UCSD-AML1 (cell line): Measurements from ENCODE around the gene ANGPTL4.
"Not testable (repeated sequence)": the region's sequence is repeated elsewhere in the genome, so short reads cannot be mapped to it uniquely, and the experiment has no call there.

Source experiments
- DNase-seq: peaks from one replicate; lab custom pipeline; 2025; ENCODE audit not compliant: unreplicated experiment; lab: John Stamatoyannopoulos, UW

ANGPTL4 gene, protein sequence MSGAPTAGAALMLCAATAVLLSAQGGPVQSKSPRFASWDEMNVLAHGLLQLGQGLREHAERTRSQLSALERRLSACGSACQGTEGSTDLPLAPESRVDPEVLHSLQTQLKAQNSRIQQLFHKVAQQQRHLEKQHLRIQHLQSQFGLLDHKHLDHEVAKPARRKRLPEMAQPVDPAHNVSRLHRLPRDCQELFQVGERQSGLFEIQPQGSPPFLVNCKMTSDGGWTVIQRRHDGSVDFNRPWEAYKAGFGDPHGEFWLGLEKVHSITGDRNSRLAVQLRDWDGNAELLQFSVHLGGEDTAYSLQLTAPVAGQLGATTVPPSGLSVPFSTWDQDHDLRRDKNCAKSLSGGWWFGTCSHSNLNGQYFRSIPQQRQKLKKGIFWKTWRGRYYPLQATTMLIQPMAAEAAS

DNA sequence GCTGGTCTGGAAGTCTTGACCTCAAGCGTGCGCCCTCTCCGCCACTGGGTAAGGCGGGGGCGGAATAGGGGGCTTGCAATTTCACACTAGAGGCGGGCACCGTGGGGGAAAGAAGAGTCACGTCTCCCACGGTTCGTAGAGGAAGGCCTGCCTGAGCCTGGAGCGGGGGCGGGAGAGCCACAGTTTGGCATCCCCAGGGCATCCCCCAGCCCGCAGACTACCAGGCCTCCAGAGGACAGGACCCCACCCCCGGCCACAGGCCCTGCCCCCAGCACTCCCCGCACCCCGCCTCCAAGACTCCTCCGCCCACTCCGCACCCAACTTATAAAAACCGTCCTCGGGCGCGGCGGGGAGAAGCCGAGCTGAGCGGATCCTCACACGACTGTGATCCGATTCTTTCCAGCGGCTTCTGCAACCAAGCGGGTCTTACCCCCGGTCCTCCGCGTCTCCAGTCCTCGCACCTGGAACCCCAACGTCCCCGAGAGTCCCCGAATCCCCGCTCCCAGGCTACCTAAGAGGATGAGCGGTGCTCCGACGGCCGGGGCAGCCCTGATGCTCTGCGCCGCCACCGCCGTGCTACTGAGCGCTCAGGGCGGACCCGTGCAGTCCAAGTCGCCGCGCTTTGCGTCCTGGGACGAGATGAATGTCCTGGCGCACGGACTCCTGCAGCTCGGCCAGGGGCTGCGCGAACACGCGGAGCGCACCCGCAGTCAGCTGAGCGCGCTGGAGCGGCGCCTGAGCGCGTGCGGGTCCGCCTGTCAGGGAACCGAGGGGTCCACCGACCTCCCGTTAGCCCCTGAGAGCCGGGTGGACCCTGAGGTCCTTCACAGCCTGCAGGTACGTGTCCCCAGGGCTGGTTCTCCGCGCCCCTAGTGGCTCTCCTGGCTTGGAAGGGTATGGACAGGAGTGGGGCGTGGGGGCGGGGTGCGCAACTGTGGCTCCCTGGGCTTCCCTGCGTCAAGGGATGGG lies at the start of gene ANGPTL4:
ANGPTL4 (plus strand) TSS at position 353 of the 969 bp plus-strand sequence; CDS start at position 520, 167 bp downstream.
- peak; percentile 67 for DNase-seq

DNA sequence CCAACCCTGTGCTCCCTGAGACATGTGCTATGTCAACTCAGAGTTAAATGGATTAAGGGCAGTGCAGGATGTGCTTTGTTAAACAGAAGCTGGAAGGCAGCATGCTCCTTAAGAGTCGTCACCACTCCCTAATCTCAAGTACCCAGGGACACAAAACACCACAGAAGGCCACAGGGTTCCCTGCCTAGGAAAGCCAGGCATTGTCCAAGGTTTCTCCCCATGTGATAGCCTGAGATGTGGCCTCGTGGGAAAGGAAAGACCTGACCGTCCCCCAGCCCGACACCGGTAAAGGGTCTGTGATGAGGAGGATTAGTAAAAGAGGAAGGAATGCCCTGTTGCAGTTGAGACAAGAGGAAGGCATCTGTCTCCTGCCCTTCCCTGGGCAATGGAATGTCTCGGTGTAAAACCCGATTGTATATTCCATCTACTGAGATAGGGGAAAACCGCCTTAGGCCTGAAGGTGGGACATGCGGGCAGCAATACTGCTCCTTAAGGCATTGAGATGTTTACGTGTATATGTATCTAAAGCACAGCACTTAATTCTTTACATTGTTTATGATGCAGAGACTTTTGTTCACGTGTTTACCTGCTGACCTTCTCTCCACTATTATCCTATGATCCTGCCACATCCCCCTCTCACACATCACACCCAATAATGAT lies 48.8 kb upstream of the ANGPTL4 start:
- DNase-seq, result not testable (repeated sequence)

DNA sequence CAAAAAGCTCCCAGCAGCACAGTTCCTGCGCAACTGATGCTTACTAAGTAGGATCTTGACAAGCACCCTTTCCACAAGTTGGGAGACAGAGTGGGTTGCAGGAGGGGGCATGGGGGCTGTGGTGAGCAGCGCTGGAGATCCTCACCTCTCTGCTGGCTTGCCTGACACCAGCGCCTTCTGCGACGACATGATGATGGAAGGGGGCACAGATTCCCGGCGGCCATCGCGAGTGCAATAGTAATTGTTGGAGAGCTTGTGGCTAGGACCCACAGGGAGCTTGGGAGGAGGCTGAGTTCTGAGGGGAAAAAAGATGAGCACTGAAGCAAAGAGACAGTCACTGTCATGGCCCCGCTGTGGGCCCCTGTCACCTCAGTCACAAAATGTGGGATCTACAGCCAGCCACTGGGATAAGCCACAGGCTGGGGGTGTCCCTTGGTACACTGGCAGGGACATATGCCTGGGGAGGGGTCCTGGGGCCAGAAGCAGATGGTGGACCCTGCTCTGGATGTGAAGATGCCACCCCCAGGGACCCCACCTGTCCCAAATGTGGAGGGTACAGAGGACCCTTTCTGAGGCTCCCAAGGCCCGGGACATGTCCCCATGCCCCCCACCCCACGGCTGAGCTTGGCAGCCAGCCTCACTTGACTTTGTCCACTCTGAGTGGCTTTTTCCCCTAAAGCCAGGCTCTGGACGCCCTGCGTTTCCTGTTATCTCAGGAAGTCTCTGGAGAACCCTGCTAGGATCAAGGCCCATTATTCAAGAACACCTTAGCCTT lies 47.4 kb upstream of the ANGPTL4 start:
- no peak for DNase-seq

DNA sequence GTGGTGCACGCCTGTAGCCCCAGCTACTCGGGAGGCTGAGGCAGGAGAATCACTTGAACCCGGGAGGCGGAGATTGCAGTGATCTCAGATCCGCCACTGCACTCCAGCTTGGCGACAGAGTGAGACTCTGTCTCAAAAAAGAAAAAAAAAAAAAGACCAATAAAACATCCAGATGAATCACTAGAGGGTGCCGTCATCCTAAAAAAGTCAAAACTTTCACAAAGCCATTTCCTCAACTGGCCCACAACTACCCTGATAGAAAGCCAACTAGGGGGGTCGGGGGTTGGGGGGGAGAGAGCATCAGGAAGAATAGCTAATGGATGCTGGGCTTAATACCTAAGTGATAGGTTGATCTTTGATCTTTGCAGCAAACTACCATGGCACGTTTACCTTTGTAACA lies 45.1 kb upstream of the ANGPTL4 start:
- DNase-seq, result not testable (repeated sequence)

DNA sequence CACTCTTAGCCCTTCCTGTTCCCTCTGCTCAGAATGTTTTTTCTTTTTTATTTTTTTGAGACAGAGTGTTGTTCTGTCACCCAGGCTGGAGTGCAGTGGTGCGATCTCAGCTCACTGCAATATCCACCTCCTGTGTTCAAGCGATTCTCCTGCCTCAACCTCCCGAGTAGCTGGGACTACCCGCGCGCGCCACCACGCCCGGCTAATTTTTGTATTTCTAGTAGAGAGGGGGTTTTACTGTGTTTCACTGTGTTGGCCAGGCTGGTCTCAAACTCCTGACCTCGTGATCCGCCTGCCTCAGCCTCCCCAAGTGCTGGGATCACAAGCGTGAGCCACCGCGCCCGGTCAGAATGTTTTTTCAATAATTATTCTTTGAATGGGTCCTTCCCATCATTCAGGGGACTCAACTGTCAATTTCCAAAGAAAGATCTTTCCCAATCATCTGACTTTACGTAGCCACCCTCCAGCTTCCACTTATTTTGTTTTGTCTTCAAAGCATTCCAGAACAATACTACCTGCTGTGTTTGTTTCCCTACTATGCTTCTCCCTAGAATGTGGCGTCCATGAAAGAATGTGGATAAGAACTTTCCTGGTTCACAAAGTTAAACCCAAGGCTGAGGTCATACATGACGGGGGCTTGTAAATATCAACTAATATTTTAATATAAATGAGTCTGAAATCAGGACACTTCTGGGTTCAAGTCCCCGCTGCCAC lies 44.0 kb upstream of the ANGPTL4 start:
- DNase-seq, result no peak

DNA sequence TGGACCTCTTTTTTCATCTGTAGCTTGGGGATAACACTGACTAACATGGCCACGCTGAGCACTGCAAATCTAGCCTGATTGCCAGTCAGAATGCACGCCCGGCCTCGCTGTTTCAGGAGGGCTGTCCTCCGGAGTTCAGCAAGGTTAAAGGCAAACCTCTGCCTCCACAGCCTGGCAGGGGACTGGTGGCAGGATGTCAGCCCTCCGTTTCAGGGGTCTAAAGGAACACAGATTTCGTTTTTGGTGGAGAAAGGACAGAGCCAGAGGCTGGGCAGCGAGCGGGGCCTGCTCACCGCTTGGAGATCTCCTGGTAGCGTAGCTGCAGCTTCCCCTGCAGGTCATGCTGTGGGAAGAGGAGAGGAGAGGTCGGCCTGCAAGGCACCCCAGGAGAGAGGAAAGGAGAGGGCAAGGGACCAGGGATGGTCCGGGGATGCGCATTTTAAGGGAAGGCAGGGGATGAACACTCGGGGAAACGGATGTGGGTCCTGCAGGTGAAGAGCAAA lies 43.3 kb upstream of the ANGPTL4 start:
- DNase-seq, result peak; percentile 52

DNA sequence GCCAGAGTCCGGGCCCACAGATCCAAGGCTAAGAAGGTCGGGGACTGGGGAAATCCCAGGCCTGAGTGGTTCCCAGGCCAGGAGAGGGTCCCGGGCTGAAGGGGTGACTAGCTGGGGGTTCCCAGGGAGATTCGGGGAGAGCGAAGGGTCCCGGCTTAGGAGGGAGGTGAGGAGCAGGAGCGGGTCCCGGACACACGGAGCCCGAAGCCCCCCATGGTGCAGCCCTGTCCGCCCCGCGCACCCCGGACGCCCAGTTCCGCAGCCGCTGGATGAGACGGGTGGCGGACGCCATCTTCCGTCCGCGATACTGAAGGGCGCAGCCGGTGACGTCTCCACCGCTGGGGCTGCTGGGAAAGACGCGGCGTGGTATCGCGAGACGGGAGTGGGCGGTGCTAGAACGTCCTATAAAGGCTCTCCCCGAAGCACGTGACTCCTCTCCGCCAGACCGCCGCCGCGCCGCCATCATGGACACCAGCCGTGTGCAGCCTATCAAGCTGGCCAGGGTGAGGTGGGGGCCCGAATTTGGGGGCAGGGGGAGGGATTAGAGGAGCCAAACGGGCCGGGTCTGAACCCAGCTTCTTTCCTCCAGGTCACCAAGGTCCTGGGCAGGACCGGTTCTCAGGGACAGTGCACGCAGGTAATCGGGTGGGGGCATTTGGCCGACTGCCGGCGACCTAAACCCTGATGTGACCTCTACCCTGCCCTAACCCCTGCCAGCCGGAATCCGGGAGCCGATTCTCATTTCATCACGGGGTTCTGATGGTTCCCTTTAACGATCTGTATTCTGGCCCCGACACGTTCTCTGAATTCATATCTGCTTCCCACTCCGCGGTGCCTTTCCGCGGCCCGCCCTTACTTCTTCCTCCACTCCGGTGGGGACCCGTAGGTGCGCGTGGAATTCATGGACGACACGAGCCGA lies 42.6 kb upstream of the ANGPTL4 start, which contains the start of the genes NDUFA7 and RPS28:
NDUFA7 (minus strand) TSS at position 309 of the 919 bp plus-strand sequence; CDS start at position 292, 17 bp downstream.
RPS28 (plus strand) TSS at position 430 of the 919 bp plus-strand sequence; CDS start at position 465, 35 bp downstream.
- peak; percentile 96 for DNase-seq

DNA sequence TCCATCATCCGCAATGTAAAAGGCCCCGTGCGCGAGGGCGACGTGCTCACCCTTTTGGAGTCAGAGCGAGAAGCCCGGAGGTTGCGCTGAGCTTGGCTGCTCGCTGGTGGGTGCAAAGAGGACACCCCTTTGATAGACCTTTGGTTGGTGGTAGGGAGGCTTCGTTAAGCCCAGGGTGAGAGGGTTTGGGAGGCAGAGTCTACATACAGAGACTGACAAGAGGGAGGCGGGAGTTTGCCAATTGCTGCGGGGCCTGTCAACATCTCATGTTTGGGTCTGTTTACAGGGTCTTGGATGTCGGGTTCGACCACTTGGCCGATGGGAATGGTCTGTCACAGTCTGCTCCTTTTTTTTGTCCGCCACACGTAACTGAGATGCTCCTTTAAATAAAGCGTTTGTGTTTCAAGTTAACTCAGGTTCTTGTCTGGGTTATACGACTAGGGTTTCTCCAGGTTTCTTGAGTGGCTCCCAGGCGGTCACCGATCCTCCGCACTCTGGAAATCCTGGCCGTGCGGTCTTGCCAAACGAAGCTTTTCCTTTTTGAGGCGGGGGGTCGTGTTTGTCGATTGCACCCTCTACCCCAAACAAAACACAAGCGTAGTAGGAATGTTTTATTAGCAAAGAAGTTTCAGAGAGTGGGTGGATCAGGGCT lies 41.8 kb upstream of the ANGPTL4 start:
- DNase-seq, result no peak

DNA sequence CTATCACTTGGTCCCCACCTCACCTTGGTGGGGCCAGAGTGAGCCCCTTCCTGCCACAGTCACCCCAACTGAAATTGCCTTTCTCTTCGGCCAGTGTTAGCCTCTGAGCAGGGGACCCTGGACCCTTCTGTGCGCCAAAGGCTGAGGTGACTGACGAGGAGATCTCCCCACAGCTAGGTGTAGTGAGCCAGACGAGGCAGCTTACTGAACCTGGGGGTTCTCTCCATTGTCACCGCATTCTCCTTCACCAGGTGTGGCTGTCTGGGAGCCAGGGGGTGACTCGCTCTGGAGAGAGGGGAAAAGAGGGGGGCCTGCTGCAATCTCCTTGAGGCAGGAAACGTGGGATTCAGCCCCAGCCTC lies 41.3 kb upstream of the ANGPTL4 start:
- DNase-seq, result no peak

DNA sequence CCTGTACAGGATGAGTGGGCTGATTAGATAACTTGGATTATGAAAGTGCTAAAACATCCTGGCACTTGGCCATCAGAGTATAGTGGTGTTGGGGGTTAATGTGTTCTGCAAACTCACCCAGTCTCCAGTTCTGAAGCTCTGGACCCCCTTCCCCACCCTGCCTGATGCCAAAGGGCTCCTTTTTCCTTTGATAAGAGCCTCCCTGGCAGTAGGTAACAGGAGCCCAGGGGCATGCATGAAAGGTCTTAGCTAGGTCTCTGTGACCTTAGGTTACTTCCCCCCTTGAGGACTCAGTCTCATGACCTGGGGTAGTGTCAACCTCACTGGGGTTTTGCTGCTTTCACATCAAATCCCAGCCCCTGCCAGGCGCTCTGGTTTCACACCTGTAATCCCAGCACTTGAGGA lies 40.2 kb upstream of the ANGPTL4 start:
- DNase-seq, result no peak

DNA sequence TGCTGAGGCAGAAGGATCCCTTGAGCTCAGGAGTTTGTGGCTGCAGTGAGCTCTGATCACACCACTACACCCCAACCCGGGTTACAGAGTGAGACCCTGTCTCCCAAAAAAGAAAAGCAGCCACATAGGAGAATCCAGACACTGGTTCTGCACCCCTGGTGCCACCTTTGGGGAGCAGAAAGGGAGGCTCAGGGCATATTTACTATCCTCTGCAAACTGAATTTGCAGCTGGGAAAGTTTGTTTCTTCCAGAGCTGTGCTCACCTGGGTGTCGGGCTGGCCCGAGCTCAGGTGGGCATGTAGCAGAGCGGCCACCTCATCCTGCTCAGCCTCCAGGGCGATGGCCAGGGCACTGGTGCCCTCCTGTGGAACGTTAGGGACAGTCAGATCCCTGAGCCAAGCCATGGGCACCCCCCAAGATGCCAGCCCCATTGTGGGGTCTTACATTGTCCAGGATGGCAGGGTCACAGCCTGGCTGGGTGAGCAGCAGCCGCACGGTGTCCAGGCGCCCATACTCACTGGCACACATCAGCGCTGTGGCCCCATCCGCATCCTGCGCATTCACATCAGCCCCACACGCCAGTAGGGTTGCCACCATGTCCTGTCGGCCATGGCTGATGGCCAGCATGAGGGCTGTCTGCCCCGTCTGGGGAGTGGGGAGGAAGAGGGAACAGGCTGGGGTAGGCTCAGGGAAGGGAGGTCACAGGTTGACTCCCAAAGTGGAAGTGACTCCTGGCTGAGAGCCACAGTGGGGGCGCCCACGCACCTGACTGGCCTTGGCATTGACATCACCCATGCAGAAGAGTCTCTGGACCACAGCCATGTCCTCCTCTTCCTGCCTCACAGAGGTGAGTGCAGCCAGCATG lies 39.5 kb upstream of the ANGPTL4 start:
- no peak for DNase-seq

DNA sequence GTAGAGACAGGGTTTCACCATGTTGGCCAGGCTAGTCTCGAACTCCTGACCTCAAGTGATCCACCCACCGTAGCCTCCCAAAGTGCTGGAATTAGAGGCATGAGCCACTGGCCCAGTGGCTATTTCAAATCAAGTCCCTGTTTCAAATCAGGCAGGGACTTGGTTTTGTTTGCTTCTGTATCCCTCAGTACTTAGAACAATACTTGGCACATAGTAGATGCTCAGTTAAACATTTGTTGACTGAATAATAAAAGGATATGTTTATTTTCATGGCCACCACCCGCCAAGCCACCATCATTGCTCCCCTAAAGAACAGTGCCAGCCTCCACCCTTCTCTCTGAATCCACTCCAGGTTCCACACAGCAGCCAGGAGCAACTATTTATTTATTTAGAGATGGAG lies 38.5 kb upstream of the ANGPTL4 start:
- DNase-seq, result no peak

DNA sequence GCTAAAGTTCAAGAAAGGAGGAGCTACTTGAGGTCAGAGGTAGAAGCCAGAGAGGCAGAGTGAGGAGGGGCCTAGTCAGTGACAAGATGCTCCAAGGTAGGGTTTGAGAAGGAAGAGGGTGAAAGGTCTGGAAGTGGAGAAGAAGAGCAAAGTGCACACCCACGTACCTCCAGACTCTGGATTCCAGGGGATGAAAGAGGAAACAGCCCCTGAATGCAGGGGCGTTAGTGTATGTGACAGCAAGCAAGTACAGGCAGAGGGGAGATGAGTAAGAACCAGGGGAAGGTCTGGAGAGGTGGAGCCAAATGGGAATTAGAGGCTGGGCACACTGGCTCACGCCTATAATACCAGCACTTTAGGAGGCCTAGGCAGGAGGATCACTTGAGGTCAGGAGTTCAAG lies 34.0 kb upstream of the ANGPTL4 start:
- DNase-seq, result no peak

DNA sequence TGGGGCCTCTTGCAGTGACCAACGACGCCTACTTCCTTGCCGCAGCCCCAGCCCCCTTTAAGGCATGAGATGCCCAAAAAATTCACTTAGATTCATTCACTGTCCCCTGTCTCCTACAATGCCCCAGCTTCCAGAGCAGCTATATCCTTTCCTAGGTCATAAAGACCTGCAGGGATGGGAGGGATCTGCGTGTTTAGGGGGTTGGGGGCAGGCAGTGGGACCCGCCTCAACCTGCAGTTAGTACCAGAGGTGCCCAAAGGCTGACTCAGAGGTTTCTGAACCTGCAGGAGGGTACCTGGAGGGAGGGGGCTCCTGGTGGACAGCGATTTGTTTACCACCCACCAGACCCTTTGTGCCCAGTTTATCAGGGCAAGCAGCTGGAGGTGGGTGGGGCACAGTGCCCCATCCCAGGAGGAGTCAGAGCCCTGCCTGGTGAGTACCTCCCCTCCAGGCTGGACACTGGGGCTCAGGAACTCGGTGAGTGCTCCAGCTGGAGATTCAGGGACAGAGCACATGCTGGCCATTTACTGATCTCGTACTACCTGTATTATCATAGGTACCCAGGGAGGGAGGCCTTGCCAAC lies 32.6 kb upstream of the ANGPTL4 start:
- DNase-seq, result no peak

DNA sequence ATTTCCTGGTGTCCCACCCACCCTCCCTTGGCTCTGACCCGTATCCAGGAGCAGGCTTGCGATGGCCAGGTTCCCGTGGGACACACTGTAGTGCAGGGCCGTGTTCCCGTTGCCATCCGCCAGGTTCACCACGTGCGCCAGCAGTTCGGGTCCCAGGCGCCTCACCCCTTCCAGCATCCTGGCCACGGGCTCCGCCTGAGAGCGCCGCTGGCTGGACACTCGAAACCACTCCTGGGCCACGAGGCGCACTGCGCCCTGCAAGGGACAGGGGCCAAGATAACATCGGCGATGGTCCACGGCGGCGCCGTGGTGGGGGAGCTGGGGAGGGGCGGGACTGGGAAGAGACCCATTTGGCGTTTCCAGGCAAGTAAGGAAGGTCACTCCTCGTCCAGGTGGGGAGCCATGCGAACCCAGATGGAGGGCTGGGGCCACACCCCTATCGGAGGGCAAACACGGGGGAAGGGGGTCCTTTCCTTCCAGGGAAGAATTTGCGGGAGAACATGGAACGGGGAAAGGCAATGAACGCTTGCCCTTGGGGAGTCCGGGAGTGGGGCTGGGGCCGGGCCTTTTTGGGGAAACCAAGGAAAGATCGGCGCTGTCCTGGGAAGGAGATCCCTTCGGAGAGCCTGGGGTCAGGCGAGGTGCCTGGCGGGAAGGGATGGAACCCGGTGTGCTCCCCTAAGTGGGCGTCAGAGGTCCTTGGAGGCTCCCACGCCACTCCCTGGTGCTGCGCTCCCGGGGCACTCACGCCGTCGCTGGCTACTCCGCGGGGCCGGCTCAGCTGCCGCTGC lies 30.8 kb upstream of the ANGPTL4 start:
- no peak for DNase-seq
